KOPT-K1 (cell line): ENCODE data around the gene ZNF469.

Experiments used
- H3K27ac ChIP-seq: fragments of 200-600 bp; sonication (generic); 2 replicates; pipeline ENCODE4 v1.5.1; 2016; ENCODE audit warnings: antibody characterized with exemption, mild to moderate bottlenecking, low read depth, low read length; ENCODE audit not compliant: poor library complexity, severe bottlenecking
- H3K36me3 ChIP-seq: fragments of 200-600 bp; sonication (generic); 2 replicates; pipeline ENCODE4 v1.5.1; 2017; ENCODE audit warnings: antibody characterized with exemption, mild to moderate bottlenecking, low read length, moderate library complexity; ENCODE audit not compliant: insufficient read depth
- H3K9me3 ChIP-seq: fragments of 200-600 bp; sonication (generic); 2 replicates; pipeline ENCODE4 v1.5.1; 2017; ENCODE audit warnings: antibody characterized with exemption, low read length, mild to moderate bottlenecking; ENCODE audit not compliant: insufficient read depth, poor library complexity, severe bottlenecking

ZNF469 gene

DNA sequence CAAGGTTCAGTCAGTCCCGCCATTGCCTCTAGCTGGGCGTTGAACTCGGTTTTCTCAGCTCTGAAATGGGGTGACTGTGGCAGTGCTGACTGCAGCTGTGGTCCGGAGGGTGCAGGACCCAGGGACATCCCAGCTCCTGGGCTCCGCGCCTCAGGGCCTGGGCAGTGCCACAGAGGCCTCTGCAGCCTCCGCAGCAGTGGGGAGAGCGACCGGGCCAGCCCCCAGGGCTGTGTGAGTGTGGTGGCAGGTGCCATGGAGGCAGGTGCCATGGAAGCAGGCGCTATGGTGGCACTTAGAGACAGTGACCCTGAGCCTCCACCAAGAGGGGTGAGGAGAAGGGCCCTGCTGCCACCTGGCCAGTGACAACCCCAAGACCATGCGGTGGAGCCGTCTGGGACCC is 30.9 kb downstream of the ZNF469 start:
- Histone ChIP-seq H3K9me3 (no peaks in the 10 kb centered on the region), H3K36me3 (no peaks in the 10 kb centered on the region), H3K27ac (no peak overlapping the region)

DNA sequence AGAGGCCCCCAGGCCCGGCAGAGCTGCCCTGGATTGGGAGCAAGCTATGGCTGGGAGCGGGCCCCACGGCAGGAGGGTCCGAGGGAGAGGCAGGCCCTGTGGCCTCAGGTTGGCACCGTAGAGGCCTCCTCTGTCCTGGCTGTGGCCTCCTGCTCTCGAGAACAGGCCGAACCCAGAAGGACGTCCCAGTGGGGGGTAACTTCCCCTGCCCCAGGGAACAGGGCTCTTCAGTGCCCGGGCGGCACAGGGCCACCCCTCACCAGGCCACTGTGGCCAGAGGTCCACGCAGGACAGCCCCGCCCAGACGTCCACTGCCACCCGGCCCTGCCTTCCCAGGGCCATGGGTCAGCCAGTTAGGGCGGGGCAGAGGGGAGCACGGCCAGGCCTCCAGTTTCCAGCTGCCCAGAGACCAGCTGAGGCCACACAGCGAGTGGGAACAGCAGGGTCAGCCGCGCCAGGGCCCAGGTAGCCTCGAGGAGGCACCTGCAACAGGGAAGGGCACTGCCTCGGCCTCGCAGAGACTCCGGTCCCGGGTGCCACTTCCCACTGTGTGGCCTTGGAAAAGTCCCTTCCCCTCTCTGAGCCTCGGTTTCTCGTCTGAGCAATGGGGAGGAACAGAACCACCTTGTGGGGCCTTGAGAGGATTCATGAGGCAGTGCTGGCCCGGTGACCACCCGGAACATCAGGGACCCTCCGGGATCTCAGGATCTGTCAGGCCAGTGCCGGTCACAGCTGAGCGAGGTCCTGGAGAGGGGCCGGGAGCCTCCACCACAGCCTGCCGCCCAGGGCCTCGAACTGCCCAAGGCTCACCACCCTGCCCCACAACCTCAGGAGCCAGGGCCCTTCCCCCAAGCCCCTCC is 32.0 kb downstream of the ZNF469 start:
- Histone ChIP-seq H3K27ac (no peak overlapping the region), H3K36me3 (no peaks in the 10 kb centered on the region), H3K9me3 (no peaks in the 10 kb centered on the region)

DNA sequence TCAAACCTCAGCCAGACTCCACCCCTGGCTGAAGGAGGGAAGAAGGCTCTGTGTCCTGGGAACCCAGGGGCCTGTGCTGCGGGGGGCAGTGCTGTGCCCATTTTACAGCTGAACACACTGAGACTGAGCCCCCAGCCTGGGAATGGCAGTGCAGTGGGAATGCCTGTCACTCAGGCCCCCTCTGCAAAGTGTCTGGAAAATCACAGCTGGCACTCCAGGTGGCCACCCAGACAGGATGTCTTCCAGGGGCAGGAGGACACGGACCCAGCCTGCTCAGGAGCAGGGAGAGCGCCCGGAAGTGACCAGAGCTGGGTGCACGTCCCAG is 32.6 kb downstream of the ZNF469 start:
- no peaks in the 10 kb centered on the region for H3K36me3 ChIP-seq
- H3K27ac ChIP-seq = no peak overlapping the region
- no peaks in the 10 kb centered on the region for H3K9me3 ChIP-seq

DNA sequence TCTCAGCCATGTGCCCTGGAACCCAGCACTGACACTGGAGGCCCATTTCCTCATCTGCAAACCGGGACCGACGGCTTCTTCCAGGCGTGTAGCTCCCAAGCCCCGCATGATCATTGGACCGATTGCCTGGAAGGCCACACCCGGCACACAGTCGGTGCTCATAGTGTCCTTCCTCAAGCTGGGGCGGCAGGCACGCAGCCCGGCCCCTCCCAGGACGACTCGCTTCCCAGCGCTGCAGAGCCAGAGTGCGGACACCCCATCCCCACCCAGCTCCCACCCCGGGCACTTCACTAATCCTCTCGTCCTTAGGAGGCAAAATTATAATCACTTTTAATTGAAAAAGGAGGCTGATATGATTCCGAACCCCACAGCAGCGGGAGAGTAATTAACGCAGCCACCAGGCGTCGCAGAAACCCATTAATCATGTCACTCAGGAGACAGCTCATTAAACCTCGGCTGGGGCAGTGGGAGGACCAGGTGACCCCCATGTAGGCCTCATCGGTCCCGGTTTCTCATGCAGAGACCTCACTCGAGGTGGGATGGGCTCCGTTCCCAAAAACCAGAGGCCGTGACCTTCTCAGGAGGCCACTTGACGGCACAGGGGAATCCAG is 33.1 kb downstream of the ZNF469 start:
- no peaks in the 10 kb centered on the region for H3K36me3 ChIP-seq
- no peaks in the 10 kb centered on the region for H3K9me3 ChIP-seq
- H3K27ac ChIP-seq = no peak overlapping the region

DNA sequence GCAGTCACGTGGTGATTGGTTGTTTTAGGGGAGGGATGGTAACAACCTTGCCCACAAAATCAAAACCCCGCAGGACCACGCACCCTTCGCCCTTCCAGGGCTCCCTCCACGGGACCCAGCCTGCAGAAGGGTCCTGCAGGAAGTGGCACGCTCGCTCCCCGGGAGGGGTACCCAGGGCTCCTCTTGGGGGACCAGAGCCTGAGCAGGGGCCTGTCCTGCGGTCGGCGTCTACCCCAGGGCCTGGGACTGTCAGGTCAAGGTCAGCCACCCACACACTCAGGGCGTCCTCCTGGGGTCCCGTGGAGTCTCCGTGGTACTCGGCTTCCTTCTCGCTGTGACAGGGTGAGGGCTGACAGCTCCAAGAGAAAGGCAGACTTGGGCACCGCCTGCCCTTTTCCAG is 33.9 kb downstream of the ZNF469 start:
- no peaks in the 10 kb centered on the region for H3K9me3 ChIP-seq
- no peak overlapping the region for H3K27ac ChIP-seq
- no peaks in the 10 kb centered on the region for H3K36me3 ChIP-seq

DNA sequence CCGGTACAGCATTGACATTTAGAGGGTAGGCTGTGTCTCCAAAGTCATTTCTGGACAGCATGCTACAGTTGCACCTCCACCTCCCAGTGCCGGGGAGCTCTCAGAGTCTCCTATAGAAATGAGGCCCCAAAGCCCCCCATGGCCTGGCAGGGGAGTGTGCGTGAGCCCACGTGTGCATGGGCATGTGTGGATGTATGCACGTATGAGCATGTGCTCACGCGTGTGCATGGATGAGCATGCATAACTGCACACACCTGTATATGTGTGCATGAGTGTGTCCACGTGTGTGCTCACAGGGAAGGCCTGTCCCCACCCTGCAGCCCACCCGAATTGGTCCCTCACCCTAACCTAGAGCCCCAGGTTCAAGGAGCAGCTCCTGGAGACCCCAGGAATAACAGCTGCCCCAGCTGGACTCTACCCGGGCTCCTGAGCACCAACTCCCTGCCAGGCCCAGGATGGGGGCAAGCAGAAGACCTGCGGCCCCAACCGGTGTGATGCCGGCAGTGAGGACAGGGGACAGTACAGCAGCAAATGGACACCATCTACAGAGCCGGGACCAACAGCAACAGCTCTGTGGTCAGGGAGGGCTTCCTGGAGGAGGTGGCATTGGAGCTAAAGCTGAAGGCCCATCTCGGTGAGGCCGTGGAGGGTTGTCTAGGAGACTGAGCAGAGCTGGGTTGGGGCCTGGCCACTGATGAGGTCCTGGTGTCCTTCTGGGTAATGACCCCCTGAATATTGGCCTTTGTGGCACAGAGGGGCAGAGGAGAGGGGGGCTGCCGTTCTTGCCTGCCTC is 35.1 kb downstream of the ZNF469 start:
- Histone ChIP-seq H3K36me3 (no peaks in the 10 kb centered on the region), H3K27ac (no peak overlapping the region), H3K9me3 (no peaks in the 10 kb centered on the region)

DNA sequence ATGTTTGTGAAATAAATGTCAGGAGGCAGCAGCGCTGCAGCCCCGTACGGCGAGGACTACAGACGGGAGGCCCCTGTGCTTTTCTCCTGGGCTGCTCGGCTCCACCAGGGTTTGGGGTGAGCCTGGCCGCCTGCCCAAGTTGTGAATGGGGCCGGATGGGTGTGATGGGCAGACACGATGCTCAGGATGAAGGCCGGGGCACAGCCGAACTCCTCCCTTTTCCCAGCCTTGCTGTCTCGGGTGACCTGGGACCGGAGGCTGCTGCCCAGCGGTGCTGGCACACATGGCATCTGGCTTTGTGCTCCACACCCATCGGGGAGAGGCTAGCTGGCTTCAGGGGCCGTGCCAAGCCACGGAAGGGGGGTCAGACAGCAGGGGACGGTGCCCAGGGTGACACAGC is 36.1 kb downstream of the ZNF469 start:
- Histone ChIP-seq H3K36me3 (no peaks in the 10 kb centered on the region), H3K27ac (no peak overlapping the region), H3K9me3 (no peaks in the 10 kb centered on the region)

DNA sequence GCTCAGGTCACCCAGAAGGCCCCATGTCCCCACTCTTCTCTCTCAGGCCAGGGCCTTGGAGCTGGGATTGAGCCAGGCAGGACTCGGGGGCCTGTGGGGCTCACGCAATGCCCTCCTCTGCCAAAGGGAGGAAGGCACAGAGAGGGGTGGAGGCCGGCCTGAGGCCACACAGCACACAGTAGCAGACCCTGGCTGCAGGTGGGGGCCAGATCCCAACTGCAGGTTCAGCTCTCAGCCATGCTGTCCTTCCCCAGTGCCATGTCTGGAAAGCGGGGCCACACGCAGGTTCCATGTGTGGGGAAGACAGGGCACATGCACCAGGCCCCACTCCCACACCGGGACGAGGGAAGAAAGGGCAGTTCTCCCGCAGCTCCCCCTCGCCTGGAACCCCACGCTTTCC is 37.0 kb downstream of the ZNF469 start:
- H3K36me3 ChIP-seq = no peaks in the 10 kb centered on the region
- no peak overlapping the region for H3K27ac ChIP-seq
- H3K9me3 ChIP-seq = no peaks in the 10 kb centered on the region

DNA sequence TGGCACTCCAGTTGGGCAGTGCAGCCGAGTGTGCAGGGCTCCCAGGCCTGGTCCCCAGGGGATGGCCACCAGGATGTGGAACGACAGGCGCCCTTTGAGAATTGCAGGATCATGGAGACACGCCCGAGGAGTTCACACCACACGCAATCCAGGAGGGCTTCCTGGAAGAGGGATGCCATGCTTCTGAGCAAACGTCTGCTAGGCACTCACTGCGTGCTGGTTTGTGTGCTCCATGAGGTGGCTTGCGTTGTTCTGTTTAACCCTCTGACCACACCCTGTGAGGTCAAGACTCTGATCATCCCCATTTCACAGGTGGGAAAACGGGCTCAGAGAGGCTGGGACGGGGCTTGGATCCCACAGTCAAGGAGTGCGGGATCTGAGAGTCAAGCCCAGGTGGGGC is 37.7 kb downstream of the ZNF469 start:
- H3K27ac ChIP-seq = no peak overlapping the region
- no peaks in the 10 kb centered on the region for H3K36me3 ChIP-seq
- H3K9me3 ChIP-seq = no peaks in the 10 kb centered on the region

DNA sequence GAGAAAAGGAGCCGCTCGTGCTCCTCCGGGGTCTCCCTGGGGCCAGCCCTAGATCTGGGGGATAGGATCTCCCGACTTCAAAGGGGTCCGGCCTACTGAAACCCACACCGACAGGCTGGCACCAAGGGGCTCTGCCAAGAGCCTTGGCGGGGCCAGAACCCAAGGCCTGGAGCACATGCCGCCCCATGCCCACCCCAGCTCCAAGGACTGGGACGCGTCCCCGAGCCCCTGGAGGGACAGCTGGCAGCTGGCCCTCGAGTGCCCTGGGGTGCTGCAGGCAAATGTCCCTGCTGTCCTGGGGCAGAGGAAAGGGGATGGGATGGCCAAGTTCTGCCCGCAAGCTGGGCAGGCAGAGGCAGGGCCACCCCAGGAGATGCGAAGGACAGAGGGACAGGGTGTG is 38.5 kb downstream of the ZNF469 start:
- H3K9me3 ChIP-seq = no peaks in the 10 kb centered on the region
- no peak overlapping the region for H3K27ac ChIP-seq

DNA sequence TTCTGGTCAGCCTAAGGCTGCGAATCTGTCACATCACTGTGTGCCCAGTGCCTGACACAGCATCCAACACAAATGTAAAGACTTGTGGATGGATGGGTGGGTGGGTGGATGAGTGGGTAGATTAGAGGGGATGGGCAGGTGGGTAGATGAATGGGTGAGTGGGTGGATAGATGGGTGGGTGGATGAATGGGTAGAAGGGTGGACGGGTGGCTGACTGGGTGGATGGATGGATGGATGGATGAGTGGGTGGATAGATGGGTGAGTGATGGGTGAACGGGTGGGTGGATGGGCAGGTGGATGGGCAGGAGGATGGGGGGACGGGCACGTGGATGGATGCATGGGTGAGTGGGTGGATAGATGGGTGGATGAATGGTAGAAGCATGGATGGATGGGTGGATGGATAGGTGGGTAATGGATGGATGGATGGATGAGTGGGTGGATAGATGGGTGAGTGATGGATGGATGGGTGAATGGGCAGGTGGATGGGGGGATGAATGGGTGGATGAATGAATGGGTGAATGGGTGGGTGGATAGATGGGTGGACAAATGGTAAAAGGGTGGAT is 39.2 kb downstream of the ZNF469 start:
- Histone ChIP-seq H3K36me3 (no peaks in the 10 kb centered on the region), H3K27ac (no peak overlapping the region), H3K9me3 (no peaks in the 10 kb centered on the region)

More for the DNA sequence above, 38.5 kb downstream of the ZNF469 start:
- H3K36me3 ChIP-seq = no peaks in the 10 kb centered on the region

DNA sequence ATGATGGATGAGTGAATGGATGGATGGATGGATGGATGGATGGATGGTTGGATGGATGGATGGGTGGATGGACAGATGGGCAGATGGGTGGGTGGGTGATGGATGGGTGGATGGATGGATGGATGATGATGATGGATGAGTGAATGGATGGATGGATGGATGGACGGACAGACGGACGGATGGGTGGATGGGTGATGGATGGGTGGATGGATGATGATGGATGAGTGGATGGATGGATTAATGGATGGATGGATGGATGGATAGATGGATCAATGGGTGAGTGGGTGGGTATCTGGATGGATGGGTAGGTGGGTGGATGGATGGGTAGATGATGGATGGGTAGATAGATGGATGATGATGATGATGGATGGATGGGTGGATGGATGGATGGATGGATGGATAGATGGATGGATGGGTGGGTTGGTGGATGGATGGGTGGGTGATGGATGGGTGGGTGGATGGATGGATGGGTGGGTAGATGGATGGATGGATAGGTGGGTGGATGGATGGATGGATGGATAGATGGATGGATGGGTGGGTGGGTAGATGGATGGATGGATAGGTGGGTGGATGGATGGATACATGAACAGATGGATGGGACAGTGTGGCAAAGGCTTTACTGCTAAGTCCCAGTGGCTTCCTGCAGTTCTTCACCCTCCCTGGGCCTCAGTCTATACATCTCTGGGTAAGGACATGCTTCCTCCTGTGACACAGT is 40.1 kb downstream of the ZNF469 start:
- H3K9me3 ChIP-seq = no peaks in the 10 kb centered on the region

DNA sequence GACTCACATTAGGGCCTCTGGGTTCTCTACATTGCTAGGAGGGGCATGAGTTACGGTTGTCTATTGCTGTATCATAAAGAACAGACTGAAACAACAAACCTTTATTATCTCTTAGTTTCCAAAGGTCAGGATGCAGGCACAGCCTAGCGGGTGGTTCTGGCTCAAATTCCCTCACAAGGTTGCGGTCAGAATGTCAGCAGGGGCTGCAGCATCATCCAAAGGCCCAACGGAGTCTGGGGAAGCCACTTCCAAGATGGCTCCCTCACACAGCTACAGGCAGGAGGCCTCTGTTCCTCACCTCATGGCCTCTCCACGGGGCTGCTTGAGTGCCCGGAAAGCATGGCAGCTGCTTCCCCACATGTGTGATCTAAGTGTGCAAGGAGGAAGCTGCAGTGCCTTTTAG is 40.7 kb downstream of the ZNF469 start:
- no peaks in the 10 kb centered on the region for H3K9me3 ChIP-seq
- no peaks in the 10 kb centered on the region for H3K36me3 ChIP-seq
- no peak overlapping the region for H3K27ac ChIP-seq

More for the DNA sequence above, 40.1 kb downstream of the ZNF469 start:
- no peaks in the 10 kb centered on the region for H3K36me3 ChIP-seq
- H3K27ac ChIP-seq = no peak overlapping the region

DNA sequence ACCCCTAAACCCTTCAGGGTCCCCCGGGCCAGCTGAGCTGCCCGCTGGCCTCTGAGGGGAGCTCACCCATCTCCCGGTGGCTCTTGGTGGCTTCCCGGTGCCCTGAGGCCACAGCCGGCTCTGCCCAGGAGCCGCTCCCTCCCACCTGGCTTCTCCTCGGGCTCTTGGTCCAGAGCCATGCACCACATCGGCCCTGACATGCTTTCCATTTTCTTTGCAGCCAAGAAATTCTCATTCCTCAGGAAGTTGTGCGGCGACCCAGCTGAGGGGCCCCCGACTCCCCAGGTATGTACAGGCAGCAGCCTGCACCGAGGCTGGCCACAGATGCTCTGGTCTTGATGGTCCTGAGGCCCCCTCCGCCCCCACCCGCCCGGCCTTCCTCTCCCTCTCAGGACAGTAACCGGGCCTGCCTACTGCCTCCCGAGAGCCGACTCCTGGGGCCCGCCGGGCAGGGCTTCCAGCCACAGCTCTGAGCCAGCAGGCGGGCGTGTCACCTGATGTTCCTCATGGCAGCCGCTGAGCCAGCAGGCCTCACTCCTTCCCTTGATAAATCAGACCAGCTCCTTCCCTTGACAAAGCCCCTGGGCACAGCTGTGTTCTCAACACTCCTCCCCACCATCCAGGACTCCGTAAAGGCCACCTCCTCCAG is 42.0 kb downstream of the ZNF469 start:
- no peaks in the 10 kb centered on the region for H3K9me3 ChIP-seq
- H3K36me3 ChIP-seq = no peaks in the 10 kb centered on the region
- no peak overlapping the region for H3K27ac ChIP-seq
